ENCODE measurements around the gene DIO1.
"Not testable (repeated sequence)": the region's sequence is repeated elsewhere in the genome, so short reads cannot be mapped to it uniquely, and the experiment has no call there.

DIO1 gene

DNA sequence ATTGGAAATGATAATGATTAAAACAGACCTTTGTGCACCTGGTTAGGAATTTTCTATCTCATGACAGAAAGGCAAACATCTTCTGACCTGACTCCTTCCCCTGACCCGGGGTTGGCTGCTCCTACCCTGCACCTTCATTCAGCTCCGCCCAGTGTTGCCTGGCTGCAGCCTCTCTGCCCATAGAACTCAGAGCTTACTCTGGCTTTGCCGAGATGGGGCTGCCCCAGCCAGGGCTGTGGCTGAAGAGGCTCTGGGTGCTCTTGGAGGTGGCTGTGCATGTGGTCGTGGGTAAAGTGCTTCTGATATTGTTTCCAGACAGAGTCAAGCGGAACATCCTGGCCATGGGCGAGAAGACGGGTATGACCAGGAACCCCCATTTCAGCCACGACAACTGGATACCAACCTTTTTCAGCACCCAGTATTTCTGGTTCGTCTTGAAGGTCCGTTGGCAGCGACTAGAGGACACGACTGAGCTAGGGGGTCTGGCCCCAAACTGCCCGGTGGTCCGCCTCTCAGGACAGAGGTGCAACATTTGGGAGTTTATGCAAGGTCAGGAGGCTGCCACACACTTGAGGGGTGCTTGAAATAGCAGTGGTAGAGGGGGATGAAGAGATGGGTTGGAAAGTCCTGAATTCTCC lies at the start of gene DIO1:
Gene DIO1, plus strand, starts transcription at position 189 of the 638 bp plus-strand sequence. Its CDS starts 24 bp downstream, at position 213.
- DNase-seq (ENCODE audit: low spot score), result no peak

DNA sequence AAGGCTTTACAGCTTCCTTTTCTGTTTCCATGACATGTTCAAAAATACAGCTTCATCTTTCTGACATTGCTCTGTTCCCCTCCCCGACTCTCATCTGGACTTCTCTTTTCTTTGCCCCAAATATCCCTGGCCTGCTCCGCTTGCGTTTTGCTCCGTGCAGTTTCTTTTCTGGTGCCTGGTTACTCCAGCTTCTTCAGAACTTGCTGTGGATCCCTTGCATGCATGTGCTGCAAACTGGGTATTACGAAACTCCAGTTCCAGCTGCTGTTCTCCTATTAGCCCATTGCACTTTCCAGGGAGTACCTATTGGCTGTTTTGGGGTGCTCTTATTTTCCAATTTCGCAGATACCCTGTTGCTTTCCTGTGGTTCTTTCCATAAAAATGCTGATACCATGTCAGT lies 46.0 kb upstream of the DIO1 start:
- no peak for DNase-seq (ENCODE audit: low spot score)

DNA sequence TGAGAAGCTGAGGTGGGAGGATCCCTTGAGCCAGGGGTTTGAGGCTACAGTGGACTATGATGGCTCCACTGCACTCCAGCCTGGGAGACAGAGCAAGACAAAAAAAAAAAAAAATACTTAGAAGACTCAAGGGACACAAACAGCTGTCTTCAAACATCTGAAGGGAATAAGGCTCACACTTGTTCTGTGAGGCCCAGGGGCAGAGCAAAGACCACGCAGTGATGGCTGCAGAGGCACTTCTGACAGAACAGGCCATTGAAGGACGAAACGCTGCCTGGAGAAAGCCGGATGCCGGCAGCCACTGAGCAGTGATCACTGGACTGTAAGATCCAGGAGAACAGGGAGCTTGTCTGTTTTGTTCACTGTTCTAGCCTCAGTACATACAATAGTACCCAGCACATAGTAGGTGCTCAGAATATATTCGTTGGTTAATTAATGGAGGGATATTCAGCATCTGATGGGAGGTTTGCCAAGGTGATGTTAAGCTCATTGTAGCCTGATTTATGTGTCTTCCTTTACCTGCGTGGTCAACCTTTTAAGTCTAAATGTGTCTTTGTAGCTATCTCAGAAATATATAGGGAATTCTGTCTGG lies 43.8 kb upstream of the DIO1 start:
- no peak for DNase-seq (ENCODE audit: low spot score)

DNA sequence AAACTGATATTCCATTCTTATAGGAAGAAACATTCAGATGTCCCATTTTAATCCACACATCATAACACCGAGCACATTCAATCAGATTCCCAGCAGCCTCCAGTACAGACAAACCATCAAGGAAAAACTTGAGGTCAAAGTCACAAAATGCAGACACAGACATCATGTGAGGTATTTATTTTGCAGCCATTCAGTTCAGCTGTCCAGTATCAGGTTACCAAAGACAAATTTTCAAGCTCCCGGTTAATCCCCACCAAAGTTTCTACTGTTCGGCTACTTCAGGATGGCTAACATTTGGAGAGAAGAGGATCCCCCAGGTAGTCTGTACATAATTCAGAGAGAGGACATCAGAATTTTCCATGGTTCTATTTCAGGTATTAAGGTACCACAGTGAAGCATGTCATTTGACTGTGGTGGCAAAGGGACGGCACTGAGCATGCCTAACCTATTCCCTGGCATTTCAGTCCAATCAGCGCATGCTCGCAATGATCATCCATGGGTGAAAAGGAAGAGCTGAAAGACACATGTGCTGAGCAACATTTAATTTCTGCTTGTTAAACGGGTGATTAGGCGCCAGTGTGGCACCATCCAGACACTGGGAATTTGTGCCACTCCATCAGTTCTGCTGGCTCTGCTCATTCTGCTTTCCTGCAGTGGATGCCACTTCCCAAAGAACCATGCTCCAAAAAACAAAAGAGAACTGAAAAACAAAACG lies 42.3 kb upstream of the DIO1 start:
- no peak for DNase-seq (ENCODE audit: low spot score)

DNA sequence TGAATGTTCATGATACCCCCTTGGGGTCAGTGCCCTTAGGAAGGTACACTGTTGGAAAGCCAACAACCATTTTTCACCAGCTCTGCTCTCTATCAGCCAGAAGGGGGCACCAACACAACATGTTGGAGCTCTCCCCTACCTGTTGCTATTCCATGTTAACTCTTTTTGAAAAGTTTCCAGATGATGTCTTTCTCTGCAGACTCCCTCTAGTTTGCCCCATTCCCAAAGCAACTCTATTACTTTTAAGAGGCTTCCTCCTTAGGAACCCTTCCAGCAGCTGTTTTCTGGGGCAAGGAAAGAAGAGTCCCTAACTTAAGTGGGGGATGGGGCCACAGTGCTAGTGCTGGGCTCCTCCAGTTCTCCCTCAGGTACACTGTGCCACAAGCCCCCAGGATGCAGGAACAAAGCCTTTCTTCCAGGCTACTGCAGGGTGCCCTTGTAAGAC lies 33.0 kb upstream of the DIO1 start:
- no peak for DNase-seq (ENCODE audit: low spot score)

DNA sequence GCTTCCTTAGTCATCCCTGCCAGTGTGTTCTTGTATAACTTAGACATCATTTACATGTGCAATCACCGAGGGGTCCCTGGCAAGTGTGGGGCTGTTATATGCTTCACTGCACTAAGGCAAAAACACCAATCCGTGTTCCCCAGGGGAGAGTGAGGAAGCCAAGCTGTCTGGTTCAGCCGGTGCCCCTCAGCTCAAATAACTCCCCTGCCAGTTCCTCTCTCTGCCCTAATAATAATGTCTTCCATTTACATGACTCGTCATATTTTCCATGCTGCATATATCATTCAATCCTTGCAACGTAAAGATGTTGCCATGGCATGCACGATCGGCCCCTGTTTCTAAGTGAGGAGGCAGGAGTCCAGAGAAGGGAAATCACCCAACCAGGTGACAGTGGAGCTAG lies 31.5 kb upstream of the DIO1 start:
- DNase-seq (ENCODE audit: low spot score), result no peak

DNA sequence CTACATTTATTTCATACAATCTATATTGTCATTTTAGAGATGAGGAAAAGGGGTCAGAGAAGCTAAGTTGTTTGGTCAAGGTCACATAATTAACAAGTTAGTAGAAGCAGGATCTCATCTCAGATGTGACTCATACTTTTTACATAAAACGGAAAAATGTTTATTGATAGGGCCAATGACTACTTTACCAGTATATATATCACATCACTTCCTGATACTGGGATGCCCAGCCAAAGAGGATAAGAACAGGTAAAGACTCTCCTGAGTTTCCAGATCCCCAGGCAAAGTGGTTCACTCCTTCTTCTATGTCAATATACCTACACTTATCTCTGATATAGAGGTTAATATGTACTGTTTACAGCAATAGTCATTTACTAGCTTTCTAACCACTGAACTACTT lies 25.4 kb upstream of the DIO1 start:
- no peak for DNase-seq (ENCODE audit: low spot score)

DNA sequence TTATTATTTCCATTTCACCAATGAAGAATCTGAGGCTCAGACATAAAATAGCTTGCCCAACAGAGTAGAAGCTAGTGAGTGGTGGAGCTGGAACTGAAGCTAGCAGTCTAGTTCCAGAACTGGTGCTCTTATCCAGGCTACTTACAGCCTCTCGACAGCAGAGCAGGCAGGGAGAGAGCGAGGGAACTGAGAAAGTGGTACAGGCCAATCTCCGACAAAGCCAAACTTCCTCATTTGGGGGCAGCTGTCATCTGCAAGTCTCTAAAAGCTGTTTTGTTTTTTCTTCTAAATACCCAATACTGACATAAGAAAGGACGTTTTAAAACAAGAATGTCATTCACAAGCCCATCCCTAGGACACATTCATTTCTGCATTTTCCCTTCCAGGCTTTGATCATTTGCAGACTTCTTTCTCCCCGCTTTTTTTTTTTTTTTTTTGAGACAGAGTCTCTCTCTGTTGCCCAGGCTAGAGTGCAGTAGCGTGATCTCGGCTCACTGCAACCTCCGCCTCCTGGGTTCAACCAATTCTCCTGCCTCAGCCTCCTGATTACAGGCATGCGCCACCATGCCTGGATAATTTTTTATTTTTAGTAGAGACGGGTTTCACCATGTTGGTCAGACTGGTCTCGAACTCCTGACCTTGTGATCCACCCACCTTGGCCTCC lies 24.4 kb upstream of the DIO1 start:
- no peak for DNase-seq (ENCODE audit: low spot score)

DNA sequence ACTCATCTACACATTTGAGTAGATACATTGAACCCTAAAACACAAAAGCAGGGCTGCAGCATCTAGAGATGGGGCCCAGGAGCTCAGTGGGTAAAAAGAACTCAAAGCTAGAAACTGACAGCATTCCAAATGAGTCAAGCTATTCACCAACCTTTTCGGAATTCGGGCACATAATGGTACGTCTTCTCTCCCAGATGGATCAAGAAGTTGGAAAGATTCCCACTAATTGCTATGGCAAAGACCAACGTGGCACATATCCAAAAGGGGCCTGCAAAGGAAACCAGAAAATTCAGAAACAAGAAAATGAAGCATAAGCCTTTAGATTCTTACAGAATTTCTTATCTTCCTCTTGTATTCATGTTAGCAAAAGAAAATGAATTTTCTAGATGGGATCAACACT lies 22.8 kb upstream of the DIO1 start:
- no peak for DNase-seq (ENCODE audit: low spot score)

DNA sequence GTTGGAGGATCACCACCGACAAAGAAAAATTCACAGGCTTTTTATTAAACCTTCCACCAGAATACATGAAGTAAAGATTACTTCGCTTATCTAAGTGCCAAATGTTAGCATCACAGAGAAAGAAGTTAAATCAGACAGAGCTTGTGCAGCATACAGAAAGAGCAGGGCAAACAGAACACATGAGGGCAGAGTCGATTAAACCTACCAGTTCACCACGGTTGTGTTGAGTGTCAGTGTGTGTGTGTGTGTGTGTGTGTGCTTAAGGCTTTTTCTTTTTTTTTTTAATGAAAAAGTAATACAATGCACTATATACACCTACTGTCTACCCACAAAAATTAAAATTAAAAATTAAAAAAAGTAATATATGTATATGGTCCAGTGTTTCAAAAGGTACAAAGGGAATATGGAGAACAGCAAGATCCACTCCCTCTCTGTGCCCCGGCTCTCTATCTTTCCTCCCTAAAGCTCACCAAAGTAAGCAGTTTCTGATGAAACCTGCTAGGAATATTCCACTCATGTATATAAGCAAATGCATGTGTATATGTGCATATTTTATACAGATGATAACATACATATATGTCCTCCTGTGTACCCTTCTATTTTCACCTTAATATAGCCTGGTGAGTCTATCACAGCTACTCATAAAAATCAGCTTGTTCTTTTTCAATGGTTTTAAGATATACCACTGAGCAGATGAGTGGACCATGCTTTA lies 22.1 kb upstream of the DIO1 start:
- DNase-seq (ENCODE audit: low spot score), result no peak

DNA sequence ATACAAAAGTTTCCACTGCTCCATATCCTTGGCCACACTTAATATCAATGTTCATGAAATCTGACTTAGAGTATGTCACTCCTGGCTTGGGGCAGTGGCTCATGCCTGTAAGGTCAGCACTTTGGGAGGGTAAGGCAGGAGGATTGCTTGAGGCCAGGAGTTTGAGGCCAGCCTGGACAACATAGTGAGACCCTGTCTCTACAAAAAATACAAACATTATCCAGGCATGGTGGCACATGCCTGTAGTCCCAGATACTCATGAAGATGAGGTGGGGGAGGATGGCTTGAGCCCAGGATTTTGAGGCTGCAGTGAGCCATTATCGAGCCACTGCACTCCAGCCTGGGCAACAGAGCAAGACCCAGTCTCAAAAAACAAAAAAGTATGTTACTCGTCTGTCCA lies 18.8 kb upstream of the DIO1 start:
- not testable (repeated sequence) for DNase-seq (ENCODE audit: low spot score)

DNA sequence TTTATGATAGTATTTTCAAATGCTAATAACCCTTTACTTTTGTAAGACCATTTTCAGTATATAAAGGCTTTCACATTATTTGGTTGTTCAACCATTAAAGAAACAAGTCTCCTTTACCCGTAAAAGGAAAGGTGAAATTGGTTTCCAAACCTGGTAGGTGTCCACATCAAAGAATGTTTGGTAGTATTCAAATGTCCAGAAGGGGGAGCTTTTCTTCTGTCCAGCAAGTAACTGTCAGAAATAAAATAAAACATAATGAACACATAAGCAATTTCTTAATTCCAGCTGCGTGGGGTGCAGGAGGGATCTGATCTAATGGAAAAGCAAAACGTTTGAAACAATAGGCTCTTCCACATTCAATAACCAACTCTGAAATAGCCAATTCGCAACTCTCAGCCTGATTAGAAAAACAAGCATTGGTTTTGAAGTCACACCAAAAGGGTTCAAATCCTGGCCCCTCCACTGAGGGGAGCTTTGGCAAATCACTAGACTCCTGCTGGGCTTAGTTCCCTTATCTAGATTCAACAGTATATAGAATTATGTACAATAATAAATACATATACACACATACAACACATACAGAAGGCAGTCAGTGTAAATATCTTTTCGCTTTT lies 15.4 kb upstream of the DIO1 start:
- no peak for DNase-seq (ENCODE audit: low spot score)

DNA sequence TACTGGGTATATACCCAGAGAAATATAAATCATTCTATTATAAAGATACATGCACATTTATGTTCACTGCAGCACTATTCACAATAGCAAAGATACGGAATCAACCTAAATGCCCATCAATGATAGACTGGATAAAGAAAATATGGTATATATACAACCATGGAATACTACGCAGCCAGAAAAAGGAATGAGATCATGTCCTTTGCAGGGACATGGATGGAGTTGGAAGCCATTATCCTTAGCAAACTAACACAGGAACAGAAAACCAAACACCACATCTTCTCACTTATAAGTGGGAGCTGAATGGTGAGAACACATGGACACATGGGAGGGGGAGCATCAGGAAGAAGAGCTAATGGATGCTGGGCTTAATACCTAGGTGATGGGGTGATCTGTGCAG lies 12.1 kb upstream of the DIO1 start:
- not testable (repeated sequence) for DNase-seq (ENCODE audit: low spot score)

DNA sequence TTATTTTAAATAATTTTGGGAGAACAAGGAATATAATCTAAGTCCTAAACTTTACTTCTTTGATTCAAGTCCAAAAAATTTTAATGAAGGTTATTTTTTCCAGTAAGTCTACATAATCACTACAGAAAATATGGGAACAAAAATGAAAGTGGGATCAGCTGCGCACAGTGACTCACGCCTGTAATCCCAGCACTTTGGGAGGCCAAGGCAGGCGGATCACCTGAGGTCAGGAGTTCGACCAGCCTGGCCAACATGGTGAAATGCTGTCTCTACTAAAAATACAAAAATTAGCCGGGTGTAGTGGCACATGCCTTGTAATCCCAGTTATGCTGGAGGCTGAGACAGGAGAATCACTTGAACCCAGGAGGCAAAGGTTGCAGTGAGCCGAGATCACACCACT lies 10.4 kb upstream of the DIO1 start:
- not testable (repeated sequence) for DNase-seq (ENCODE audit: low spot score)

DNA sequence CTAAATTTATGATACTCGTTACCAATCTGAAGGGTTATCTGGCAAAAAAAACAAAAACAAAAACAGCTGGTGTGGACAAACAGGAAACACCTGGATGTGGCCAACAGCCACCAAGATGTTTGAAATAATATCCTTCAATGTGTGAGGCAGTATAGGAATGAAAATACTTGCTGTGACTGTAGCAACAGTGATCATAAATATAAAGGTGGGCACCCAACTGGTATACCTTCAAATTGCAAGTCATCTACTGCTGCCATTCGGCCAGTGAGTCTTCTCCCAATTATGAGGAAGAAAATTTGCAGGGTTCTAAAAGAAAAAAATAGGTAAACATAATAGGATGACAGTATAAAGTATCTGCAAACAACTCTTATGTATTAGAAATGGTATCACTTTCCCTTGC lies 5.3 kb upstream of the DIO1 start:
- no peak for DNase-seq (ENCODE audit: low spot score)

DNA sequence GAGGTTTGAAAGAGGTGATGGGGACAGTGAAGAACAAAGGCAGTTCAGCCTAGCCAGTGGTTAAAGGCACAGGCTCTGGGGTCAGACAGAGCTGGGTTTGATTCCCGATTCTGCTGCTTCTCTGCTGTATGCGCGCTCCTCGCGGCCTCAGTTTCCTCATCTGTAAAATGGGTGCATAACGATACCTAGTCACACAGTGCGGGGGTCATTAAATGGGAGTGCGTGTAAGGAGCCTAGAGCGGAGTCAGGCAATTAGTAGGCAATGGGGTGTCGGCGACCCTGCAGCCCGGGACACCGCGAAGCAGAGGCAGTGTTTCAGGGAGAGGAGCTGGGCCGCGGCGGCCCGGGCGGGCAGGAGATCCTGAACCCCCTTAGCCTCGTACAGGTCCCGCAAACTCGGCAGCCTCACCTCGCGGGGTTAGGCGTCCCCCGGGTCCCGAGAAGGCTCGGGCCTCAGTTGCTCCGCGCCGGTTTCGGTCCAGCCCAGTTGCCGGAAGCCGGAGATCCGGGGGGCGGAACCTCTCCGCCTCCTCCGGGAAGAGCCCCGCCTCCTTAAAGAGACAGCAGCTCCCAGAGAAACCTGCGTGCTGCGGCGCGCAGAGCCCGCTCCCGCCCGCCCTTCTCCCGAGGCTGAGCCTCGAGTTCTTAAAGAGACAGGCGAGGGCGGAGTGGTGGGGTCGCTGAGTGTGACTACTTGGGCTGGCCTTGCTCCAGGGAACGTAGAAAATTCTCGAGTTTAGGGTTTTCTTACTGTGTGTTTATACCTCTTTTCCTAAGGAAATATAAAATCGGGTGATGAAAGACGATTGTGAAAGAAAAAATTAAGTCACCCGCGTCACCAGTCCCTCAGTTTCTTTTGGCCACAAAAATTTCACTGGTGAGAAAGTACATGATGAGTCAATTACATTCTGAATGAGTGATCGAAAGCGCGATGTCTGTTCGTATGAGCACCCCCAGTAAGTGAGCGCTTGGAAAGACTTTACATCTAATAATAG lies 4.4 kb upstream of the DIO1 start, which contains the start of gene YIPF1:
Gene YIPF1, minus strand, starts transcription at position 494 of the 995 bp plus-strand sequence. CDS start 860 bp downstream, outside the sequence.
- peak; percentile 93 for DNase-seq (ENCODE audit: low spot score)

DNA sequence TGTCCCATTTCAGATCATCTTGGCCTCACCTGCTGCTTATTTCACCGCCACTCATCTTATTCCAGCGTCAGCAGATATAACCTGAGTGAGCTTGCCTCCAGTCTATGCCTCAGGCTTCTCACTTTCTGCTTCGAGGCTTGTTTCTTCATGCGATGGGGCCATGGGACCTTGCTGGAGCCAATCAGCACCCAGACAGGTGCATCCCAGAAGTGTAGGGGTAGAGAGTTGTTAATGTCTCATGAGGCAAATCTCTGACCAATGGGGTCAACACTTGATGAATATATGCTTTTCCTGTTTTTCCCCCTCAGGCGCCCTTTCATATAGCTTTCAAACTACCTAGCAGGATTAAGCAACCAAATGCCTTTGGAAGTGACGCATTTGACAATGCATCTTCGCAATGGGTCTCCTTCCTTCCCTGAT lies 3.5 kb upstream of the DIO1 start:
- no peak for DNase-seq (ENCODE audit: low spot score)

DNA sequence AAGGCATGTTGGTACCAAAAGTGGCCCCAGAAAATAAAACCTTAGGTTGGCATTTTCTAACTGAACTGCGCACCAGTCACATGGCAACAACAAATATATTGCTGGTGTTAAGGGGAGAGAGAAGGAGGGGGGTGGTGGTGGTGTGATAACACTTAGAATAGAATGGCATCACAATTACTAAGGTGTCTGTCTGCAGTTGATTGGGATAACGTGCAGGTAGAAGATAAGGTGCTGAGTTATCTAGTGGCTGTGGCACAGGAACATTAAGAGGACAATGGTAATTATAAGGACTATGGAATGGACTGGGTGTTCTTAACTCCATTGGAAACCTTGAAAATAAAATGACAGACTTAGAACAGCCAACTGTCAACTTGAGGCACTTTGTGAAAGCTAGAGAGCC lies 3.0 kb upstream of the DIO1 start:
- DNase-seq (ENCODE audit: low spot score), result no peak

DNA sequence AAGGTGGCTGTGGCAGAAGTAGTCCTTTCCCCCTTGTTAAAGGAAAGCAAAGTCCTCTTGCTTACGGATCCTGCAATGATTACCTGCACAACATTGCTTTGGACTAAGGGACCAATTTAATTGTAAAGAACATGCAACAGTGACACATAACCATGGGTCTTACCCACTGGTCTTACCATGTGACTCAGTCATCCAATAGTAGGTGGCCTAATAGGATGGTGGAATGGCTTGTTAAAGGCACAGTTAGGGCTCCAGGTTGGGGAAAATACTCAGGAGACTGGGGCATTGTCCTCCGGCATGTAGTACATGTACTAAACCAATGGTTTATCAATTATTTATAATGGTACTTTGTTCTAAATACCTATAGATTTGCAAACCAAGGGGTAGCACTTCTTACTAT lies 2.3 kb upstream of the DIO1 start:
- DNase-seq (ENCODE audit: low spot score), result no peak

DNA sequence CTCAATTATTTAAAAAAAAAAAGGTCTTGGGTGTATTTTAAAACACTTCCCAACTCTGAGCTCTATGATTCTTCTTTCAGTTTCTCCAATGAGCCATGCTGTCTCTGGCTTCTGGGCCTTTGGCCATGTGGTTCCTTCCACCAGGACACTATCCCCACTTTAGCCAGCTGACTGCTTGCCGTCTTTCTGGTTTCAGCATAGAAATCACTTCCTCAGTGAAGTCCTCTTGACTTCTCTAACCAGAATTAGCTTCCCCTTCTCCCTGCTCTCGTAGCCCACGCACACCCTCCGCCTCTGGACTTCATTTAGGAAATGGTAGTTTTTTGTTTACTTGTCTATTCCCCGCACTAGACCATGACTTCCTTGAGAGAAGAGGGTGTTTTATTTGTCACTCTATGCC lies 1.1 kb upstream of the DIO1 start:
- DNase-seq (ENCODE audit: low spot score), result no peak

All from left forelimb (tissue), 1 donor.